WTC11 (cell line): Measurements from ENCODE around the gene PPP1R3F.

Experiments used
- CTCF ChIP-seq: fragments of 200-600 bp; IDR thresholded peaks from 2 replicates; pipeline ENCODE4 v1.8.0; 2022; ENCODE audit warnings: antibody characterized with exemption
- SMAD3 ChIP-seq: sonication (generic); formaldehyde crosslinking; IDR thresholded peaks from 2 replicates; pipeline ENCODE4 v1.8.0; 2022; ENCODE audit warnings: missing genetic modification reagents, mild to moderate bottlenecking, borderline replicate concordance

- no peak for TF ChIP-seq SMAD3 (CRISPR knock-in tag)
- no peak for TF ChIP-seq CTCF
Observed at GRCh38 chrX:49260221-49260985, 9.2 kb upstream of the PPP1R3F start.
